HUES48 (cell line): Measurements from ENCODE around the gene IQUB.

Experiments used
- H3K27ac ChIP-seq: one replicate; pipeline ENCODE4 v1.7.0; 2013; ENCODE audit warnings: low read depth, low read length, inconsistent platforms
- H3K27me3 ChIP-seq: 2 replicates; pipeline ENCODE4 v1.6.1; 2013; ENCODE audit warnings: mild to moderate bottlenecking, low read length; ENCODE audit not compliant: control insufficient read depth, insufficient read depth
- H3K36me3 ChIP-seq: 2 replicates; pipeline ENCODE4 v1.6.1; 2013; ENCODE audit warnings: low read length; ENCODE audit not compliant: control insufficient read depth, insufficient read depth
- H3K4me1 ChIP-seq: 2 replicates; pipeline ENCODE4 v1.6.1; 2013; ENCODE audit warnings: mild to moderate bottlenecking, low read length; ENCODE audit not compliant: control insufficient read depth, insufficient read depth
- H3K4me3 ChIP-seq: 2 replicates; pipeline ENCODE4 v1.5.1; 2013; ENCODE audit warnings: mild to moderate bottlenecking, low read depth, low read length
- H3K9ac ChIP-seq: 2 replicates; pipeline ENCODE4 v1.6.1; 2013; ENCODE audit warnings: mild to moderate bottlenecking, low read depth, low read length, moderate library complexity
- H3K9me3 ChIP-seq: 2 replicates; pipeline ENCODE4 v1.6.1; 2013; ENCODE audit warnings: low read length; ENCODE audit not compliant: control insufficient read depth, insufficient read depth

Gene IQUB

GRCh38 chr7:123440101-123440548, 94.3 kb downstream of the IQUB start:
- H3K36me3 ChIP-seq, result no peaks in the 10 kb centered on the region

GRCh38 chr7:123439191-123439590, 95.2 kb downstream of the IQUB start:
- Histone ChIP-seq H3K27me3 (no peaks in the 10 kb centered on the region), H3K36me3 (no peaks in the 10 kb centered on the region), H3K9ac (peak overlapping the region; percentile 21; the same call in 1 of the 2 replicates), H3K27ac (peak overlapping the region; percentile 91), H3K4me3 (no peak overlapping the region), H3K4me1 (peaks cover 22% of the 10 kb centered on the region), H3K9me3 (no peaks in the 10 kb centered on the region)

More at GRCh38 chr7:123440101-123440548, 94.3 kb downstream of the IQUB start:
- peak overlapping the region; percentile 5; the same call in 1 of the 2 replicates for H3K4me3 ChIP-seq
- no peaks in the 10 kb centered on the region for H3K9me3 ChIP-seq
- peak overlapping the region; percentile 91 for H3K27ac ChIP-seq
- H3K27me3 ChIP-seq, result no peaks in the 10 kb centered on the region
- H3K9ac ChIP-seq, result peak overlapping the region; percentile 21; the same call in 1 of the 2 replicates
- peaks cover 22% of the 10 kb centered on the region for H3K4me1 ChIP-seq

GRCh38 chr7:123437447-123437995, 96.9 kb downstream of the IQUB start:
- H3K4me1 ChIP-seq, result peaks cover 38% of the 10 kb centered on the region
- H3K9me3 ChIP-seq, result no peaks in the 10 kb centered on the region

GRCh38 chr7:123435080-123435700, 99.2 kb downstream of the IQUB start:
- H3K27me3 ChIP-seq, result no peaks in the 10 kb centered on the region
- H3K27ac ChIP-seq, result no peak overlapping the region
- H3K9ac ChIP-seq, result no peak overlapping the region
- no peak overlapping the region for H3K4me3 ChIP-seq
- H3K9me3 ChIP-seq, result no peaks in the 10 kb centered on the region
- peaks cover 35% of the 10 kb centered on the region for H3K4me1 ChIP-seq
- H3K36me3 ChIP-seq, result no peaks in the 10 kb centered on the region

More at GRCh38 chr7:123437447-123437995, 96.9 kb downstream of the IQUB start:
- H3K4me3 ChIP-seq, result no peak overlapping the region
- no peaks in the 10 kb centered on the region for H3K27me3 ChIP-seq
- H3K27ac ChIP-seq, result no peak overlapping the region
- no peak overlapping the region for H3K9ac ChIP-seq
- no peaks in the 10 kb centered on the region for H3K36me3 ChIP-seq

GRCh38 chr7:123433665-123434064, 100.7 kb downstream of the IQUB start:
- Histone ChIP-seq H3K27me3 (no peaks in the 10 kb centered on the region), H3K9me3 (no peaks in the 10 kb centered on the region), H3K27ac (peak overlapping the region; percentile 53), H3K4me1 (peaks cover 23% of the 10 kb centered on the region), H3K9ac (no peak overlapping the region), H3K4me3 (no peak overlapping the region), H3K36me3 (no peaks in the 10 kb centered on the region)

GRCh38 chr7:123432601-123433000, 101.8 kb downstream of the IQUB start:
- Histone ChIP-seq H3K4me3 (no peak overlapping the region), H3K27ac (no peak overlapping the region)

GRCh38 chr7:123431075-123431614, 103.2 kb downstream of the IQUB start:
- Histone ChIP-seq H3K4me1 (peaks cover 23% of the 10 kb centered on the region), H3K27ac (peak overlapping the region; percentile 10), H3K9me3 (no peaks in the 10 kb centered on the region), H3K36me3 (no peaks in the 10 kb centered on the region), H3K4me3 (no peak overlapping the region), H3K9ac (peak overlapping the region; percentile 42; the same call in 1 of the 2 replicates), H3K27me3 (no peaks in the 10 kb centered on the region)

More at GRCh38 chr7:123432601-123433000, 101.8 kb downstream of the IQUB start:
- no peaks in the 10 kb centered on the region for H3K36me3 ChIP-seq
- H3K4me1 ChIP-seq, result peaks cover 23% of the 10 kb centered on the region
- no peaks in the 10 kb centered on the region for H3K9me3 ChIP-seq
- H3K27me3 ChIP-seq, result no peaks in the 10 kb centered on the region
- no peak overlapping the region for H3K9ac ChIP-seq

GRCh38 chr7:123425246-123425645, 109.1 kb downstream of the IQUB start:
- no peak overlapping the region for H3K4me3 ChIP-seq
- no peak overlapping the region for H3K9ac ChIP-seq
- no peaks in the 10 kb centered on the region for H3K27me3 ChIP-seq
- H3K9me3 ChIP-seq, result no peaks in the 10 kb centered on the region
- no peak overlapping the region for H3K27ac ChIP-seq
- H3K36me3 ChIP-seq, result no peaks in the 10 kb centered on the region
- no peaks in the 10 kb centered on the region for H3K4me1 ChIP-seq

- Histone ChIP-seq H3K9me3 (no peaks in the 10 kb centered on the region), H3K9ac (no peak overlapping the region), H3K27ac (no peak overlapping the region), H3K27me3 (no peaks in the 10 kb centered on the region), H3K4me1 (no peaks in the 10 kb centered on the region), H3K4me3 (no peak overlapping the region), H3K36me3 (no peaks in the 10 kb centered on the region)
Measured at GRCh38 chr7:123424463-123424862, 109.9 kb downstream of the IQUB start.

GRCh38 chr7:123423622-123424021, 110.8 kb downstream of the IQUB start:
- Histone ChIP-seq H3K9ac (no peak overlapping the region), H3K4me3 (no peak overlapping the region), H3K27ac (no peak overlapping the region), H3K4me1 (no peaks in the 10 kb centered on the region), H3K9me3 (0 out of 2 replicates have a peak, but pooled peaks cover 2% of the 10 kb centered on the region), H3K27me3 (no peaks in the 10 kb centered on the region), H3K36me3 (no peaks in the 10 kb centered on the region)

GRCh38 chr7:123417580-123417979, 116.8 kb downstream of the IQUB start:
- H3K9me3 ChIP-seq, result peaks cover 17% of the 10 kb centered on the region
- no peaks in the 10 kb centered on the region for H3K36me3 ChIP-seq
- no peak overlapping the region for H3K4me3 ChIP-seq
- no peak overlapping the region for H3K9ac ChIP-seq
- no peaks in the 10 kb centered on the region for H3K4me1 ChIP-seq
- H3K27me3 ChIP-seq, result no peaks in the 10 kb centered on the region
- no peak overlapping the region for H3K27ac ChIP-seq
